HepG2 (cell line): ENCODE data around the gene HS6ST1. TPM values are rescaled to one million over a fixed set of nuclear protein-coding genes. Genes with fewer than 3 reads are reported as not detected.
A peak's percentile ranks its signal among the peaks of the same experiment; 100 is the strongest.

Source experiments
- EZH2 ChIP-seq: conservative IDR thresholded peaks from 2 replicates; pipeline ENCODE4 v1.6.1; 2012; ENCODE audit warnings: mild to moderate bottlenecking, low read depth, low read length, moderate library complexity
- GATAD2A ChIP-seq: IDR thresholded peaks from 2 replicates; pipeline ENCODE4 v1.6.1; 2016
- KDM5B ChIP-seq: sonication (generic); formaldehyde crosslinking; IDR thresholded peaks from 2 replicates; pipeline ENCODE4 v1.4.0; 2020; ENCODE audit warnings: missing genetic modification reagents, mild to moderate bottlenecking, borderline replicate concordance
- NFE2 ChIP-seq: sonication (generic); formaldehyde crosslinking; IDR thresholded peaks from 2 replicates; pipeline ENCODE4 v1.4.0; 2020; ENCODE audit warnings: missing genetic modification reagents
- NR2F1 ChIP-seq, 2 experiments: fragments of 450-650 bp in 1 of 2; formaldehyde crosslinking in 1 of 2; IDR thresholded peaks; 2 replicates each; pipeline versions ENCODE4 v1.5.0 to v1.6.1; 2016 to 2020; ENCODE audit warnings: mild to moderate bottlenecking in 1 of 2, missing compliant biosample characterization in 1 of 2, missing genetic modification reagents in 1 of 2, moderate library complexity in 1 of 2
- SMAD1 ChIP-seq: sonication (generic); formaldehyde crosslinking; IDR thresholded peaks from 2 replicates; pipeline ENCODE4 v1.4.0; 2020; ENCODE audit warnings: missing genetic modification reagents, low read depth, mild to moderate bottlenecking, borderline replicate concordance
- TERF1 ChIP-seq: sonication (generic); formaldehyde crosslinking; IDR thresholded peaks from 2 replicates; pipeline ENCODE4 v1.8.0; 2022; ENCODE audit warnings: mild to moderate bottlenecking, missing genetic modification reagents, moderate library complexity
- ZBTB25 ChIP-seq: IDR thresholded peaks from 2 replicates; pipeline ENCODE4 v1.6.1; 2018; ENCODE audit warnings: missing genetic modification reagents
- ZBTB46 ChIP-seq: sonication (generic); formaldehyde crosslinking; IDR thresholded peaks from 2 replicates; pipeline ENCODE4 v1.4.0; 2020; ENCODE audit warnings: mild to moderate bottlenecking, missing genetic modification reagents, borderline replicate concordance
- ZC3H13 ChIP-seq: sonication (generic); formaldehyde crosslinking; IDR thresholded peaks from 2 replicates; pipeline ENCODE4 v1.8.1; 2023; ENCODE audit warnings: mild to moderate bottlenecking, missing genetic modification reagents, moderate library complexity
- ZNF407 ChIP-seq: sonication (generic); formaldehyde crosslinking; IDR thresholded peaks from one replicate; pipeline ENCODE4 v1.5.1; 2020; ENCODE audit warnings: mild to moderate bottlenecking, missing genetic modification reagents; ENCODE audit errors: not compliant biosample characterization
- ZNF576 ChIP-seq: sonication (generic); formaldehyde crosslinking; IDR thresholded peaks from 2 replicates; pipeline ENCODE4 v1.4.0; 2020; ENCODE audit warnings: mild to moderate bottlenecking, missing genetic modification reagents
- ZNF773 ChIP-seq: sonication (generic); formaldehyde crosslinking; IDR thresholded peaks from 2 replicates; pipeline ENCODE4 v1.4.0; 2020; ENCODE audit warnings: missing genetic modification reagents, borderline replicate concordance
- ZNF777 ChIP-seq: sonication (generic); formaldehyde crosslinking; IDR thresholded peaks from 2 replicates; pipeline ENCODE4 v1.4.0; 2020; ENCODE audit warnings: missing genetic modification reagents
- ZNF83 ChIP-seq: sonication (generic); formaldehyde crosslinking; IDR thresholded peaks from 2 replicates; pipeline ENCODE4 v1.4.0; 2020; ENCODE audit warnings: missing genetic modification reagents, mild to moderate bottlenecking, borderline replicate concordance
- polyA plus RNA-seq, 8 experiments: library from polyadenylated mRNA; depleted of rRNA in 3 of 8; stranded (reverse) in 7 of 8; unstranded in 1 of 8; fragments of >200 nt; fragmentation: Illumina TruSeq in 4 of 8; extraction: Trizol in 4 of 8; gene quantifications; 2 replicates each; pipeline versions ENCODE4 v1.2.1 to v1.2.3, GENCODE V29; 2011 to 2016; ENCODE audit warnings: low read depth in 4 of 8, missing spikeins in 1 of 8, mixed read lengths in 1 of 8; ENCODE audit not compliant: insufficient read depth in 1 of 8
- total RNA-seq, 5 experiments: library from RNA; depleted of rRNA; stranded (reverse); fragments of >200 nt; fragmentation: Illumina TruSeq; extraction: Trizol; gene quantifications; 2 replicates each; pipeline ENCODE4 v1.2.3, GENCODE V29; 2016; ENCODE audit warnings: low read depth in 1 of 5

The HS6ST1 gene
- total and polyA plus RNA-seq, 2 of the 13 experiments (the other 11 are each of a cell fraction or from before 2014, with no cell fraction given), result 34.5 to 84.6 TPM

- TF ChIP-seq ZNF407 (CRISPR knock-in tag) (no peak), NR2F1 (CRISPR knock-in tag; IDR thresholded peaks at IDR 0.05) (peak; percentile 27 to 61; a peak in 2 of 4 replicates), ZBTB25 (CRISPR knock-in tag) (peak; percentile 40; the same call in 1 of the 2 replicates), SMAD1 (CRISPR knock-in tag) (no peak), GATAD2A (peak; percentile 97), ZBTB46 (CRISPR knock-in tag) (no peak), EZH2 (no peak), ZNF773 (CRISPR knock-in tag) (no peak), NFE2 (no peak), TERF1 (CRISPR knock-in tag) (no peak), ZNF777 (CRISPR knock-in tag) (no peak), ZC3H13 (CRISPR knock-in tag) (peak; percentile 68; the same call in 1 of the 2 replicates), ZNF576 (no peak), ZNF83 (CRISPR knock-in tag) (no peak; the same call in 1 of the 2 replicates), KDM5B (CRISPR knock-in tag) (no peak; the same call in 1 of the 2 replicates)
Observed at GRCh38 chr2:128306081-128306930, 12.4 kb downstream of the HS6ST1 start (continued).
